B cell (primary cell): ENCODE results near the gene LCMT2. TPM values are rescaled to one million over a fixed set of nuclear protein-coding genes. Genes with fewer than 3 reads are reported as not detected.

Experiments used
- ATAC-seq: fragments of 200-7000 bp; cut with Tn5 transposase; one replicate; pipeline ENCODE4 v1.10.0; 2021; ENCODE audit warnings: low read depth, mild to moderate bottlenecking, moderate number of reproducible peaks, moderate library complexity
- CTCF ChIA-PET: fragments of 350-600 bp; sonication (Branson Sonifier 250); formaldehyde crosslinking; loops from one replicate; lab custom pipeline; 2021; ENCODE audit warnings: antibody characterized with exemption, inconsistent platforms; lab: Charles Lee
- POLR2A ChIA-PET: fragments of 350-600 bp; sonication (Branson Sonifier 250); formaldehyde crosslinking; loops from one replicate; lab custom pipeline; 2021; ENCODE audit warnings: antibody characterized with exemption; lab: Charles Lee
- DNase-seq: peaks from one replicate; pipeline ENCODE4 v3.0.0; 2013
- H2AFZ ChIP-seq: 2 replicates; pipeline ENCODE4 v1.6.1; 2012; ENCODE audit warnings: mild to moderate bottlenecking, low read depth, low read length; ENCODE audit not compliant: insufficient read depth, poor library complexity, severe bottlenecking
- H3K27ac ChIP-seq, 2 donors: 1 replicate in 1 of 2; 2 replicates in 1 of 2; pipeline ENCODE4 v1.5.1; 2012 to 2013; ENCODE audit warnings: low read length in 2 of 2, mild to moderate bottlenecking in 2 of 2, moderate library complexity in 1 of 2
- H3K27me3 ChIP-seq, 4 experiments: fragments of 200-600 bp in 1 of 4; sonication (generic) in 1 of 4; replicated peaks in 1 of 4; 1 replicate in 2 of 4; 2 replicates in 2 of 4; pipeline versions ENCODE4 v1.6.1 to v1.7.0; 2013 to 2016; ENCODE audit warnings: low read length in 3 of 4, mild to moderate bottlenecking in 2 of 4, mixed read lengths in 1 of 4, moderate library complexity in 1 of 4; ENCODE audit not compliant: insufficient read depth in 4 of 4, control insufficient read depth in 3 of 4; ENCODE audit errors: control extremely low read depth in 1 of 4
- H3K36me3 ChIP-seq, 2 experiments: replicated peaks in 1 of 2; 1 replicate in 1 of 2; 2 replicates in 1 of 2; pipeline versions ENCODE4 v1.6.1 to v1.7.1; 2013; ENCODE audit warnings: low read length in 1 of 2; ENCODE audit not compliant: insufficient read depth in 2 of 2, control insufficient read depth in 1 of 2; ENCODE audit errors: control extremely low read depth in 1 of 2, extremely low read depth in 1 of 2
- H3K4me1 ChIP-seq, 2 donors: fragments of 200-600 bp in 1 of 2; sonication (generic) in 1 of 2; 1 replicate in 1 of 2; 2 replicates in 1 of 2; pipeline versions ENCODE4 v1.5.1 to v1.6.1; 2013 to 2017; ENCODE audit warnings: low read length in 2 of 2; ENCODE audit not compliant: control insufficient read depth in 2 of 2, insufficient read depth in 2 of 2
- H3K4me2 ChIP-seq: replicated peaks from 2 replicates; pipeline ENCODE3; 2012; ENCODE audit warnings: mild to moderate bottlenecking, low read depth, low read length; ENCODE audit not compliant: poor library complexity, severe bottlenecking
- H3K4me3 ChIP-seq, 5 experiments: fragments of 200-600 bp in 1 of 5; sonication (generic) in 1 of 5; 1 replicate in 3 of 5; 2 replicates in 2 of 5; pipeline versions ENCODE4 v1.5.1 to v1.7.0; 2011 to 2016; ENCODE audit warnings: low read length in 4 of 5, mild to moderate bottlenecking in 4 of 5, low read depth in 2 of 5, control low read depth in 1 of 5, moderate library complexity in 1 of 5; ENCODE audit not compliant: insufficient read depth in 1 of 5; ENCODE audit errors: control extremely low read depth in 1 of 5, extremely low read depth in 1 of 5
- H3K79me2 ChIP-seq: fragments of 200-600 bp; sonication (generic); one replicate; pipeline ENCODE4 v1.6.0; 2016; ENCODE audit warnings: low read length; ENCODE audit not compliant: control insufficient read depth, insufficient read depth
- H3K9ac ChIP-seq: fragments of 200-600 bp; sonication (generic); 2 replicates; pipeline ENCODE4 v1.6.1; 2017; ENCODE audit warnings: mild to moderate bottlenecking, low read length, moderate library complexity
- H3K9me3 ChIP-seq, 3 donors: one replicate each; pipeline versions ENCODE4 v1.6.1 to v1.7.1; 2013; ENCODE audit warnings: low read length in 2 of 3; ENCODE audit not compliant: control insufficient read depth in 2 of 3, insufficient read depth in 1 of 3; ENCODE audit errors: control extremely low read depth in 1 of 3
- H4K20me1 ChIP-seq: 2 replicates; pipeline ENCODE4 v1.6.0; 2012; ENCODE audit warnings: mild to moderate bottlenecking, low read length; ENCODE audit not compliant: insufficient read depth, control insufficient read depth, poor library complexity, severe bottlenecking
- H3K27ac Mint-ChIP-seq: one replicate; pipeline ENCODE4 v1.8.0; 2021; ENCODE audit warnings: mixed read lengths
- H3K27me3 Mint-ChIP-seq: one replicate; pipeline ENCODE4 v1.8.0; 2021; ENCODE audit warnings: mixed read lengths
- H3K4me1 Mint-ChIP-seq: one replicate; pipeline ENCODE4 v1.8.0; 2021; ENCODE audit warnings: mixed read lengths
- H3K4me3 Mint-ChIP-seq: one replicate; pipeline ENCODE4 v1.8.0; 2021; ENCODE audit warnings: mixed read lengths
- H3K9me3 Mint-ChIP-seq: one replicate; pipeline ENCODE4 v1.8.0; 2022; ENCODE audit warnings: mixed read lengths; ENCODE audit not compliant: insufficient read depth
- EZH2 ChIP-seq: IDR thresholded peaks from 2 replicates; pipeline ENCODE4 v1.6.1; 2012; ENCODE audit warnings: borderline replicate concordance, low read depth, mild to moderate bottlenecking, moderate library complexity, low read length; ENCODE audit not compliant: insufficient read depth, poor library complexity, severe bottlenecking
- WGBS: methylation state at CpG from one replicate; pipeline ENCODE4 v1.1.5; 2013; ENCODE audit warnings: missing lambda C conversion rate; ENCODE audit not compliant: insufficient coverage; 5-methylcytosine and 5-hydroxymethylcytosine counted together
- intact Hi-C: fragments of 100-400 bp; cut with micrococcal nuclease; formaldehyde crosslinking; loops from one replicate; pipeline ENCODE4 v1.10.0; 2022
- polyA plus RNA-seq: library from polyadenylated mRNA; depleted of rRNA; stranded (reverse); fragments of >200 nt; gene quantifications from 2 replicates; pipeline ENCODE4 v1.2.3, GENCODE V29; 2012
- total RNA-seq, 2 donors: library from RNA; stranded (reverse); fragments of 120-200 nt in 1 of 2; gene quantifications; 1 replicate in 1 of 2; 2 replicates in 1 of 2; pipeline versions ENCODE4 v1.2.3 to v1.2.4, GENCODE V29; 2013 to 2022
- TF ChIP-seq, protein P1 (sequence below): fragments of 200-600 bp; IDR thresholded peaks from one replicate; pipeline ENCODE4 v1.8.0; 2022; ENCODE audit warnings: antibody characterized with exemption, mild to moderate bottlenecking

The LCMT2 gene
- total and polyA plus RNA-seq, 2 donors (not counting 1 experiment from before 2014, with no cell fraction given), result 7.5 to 12.8 TPM

DNA sequence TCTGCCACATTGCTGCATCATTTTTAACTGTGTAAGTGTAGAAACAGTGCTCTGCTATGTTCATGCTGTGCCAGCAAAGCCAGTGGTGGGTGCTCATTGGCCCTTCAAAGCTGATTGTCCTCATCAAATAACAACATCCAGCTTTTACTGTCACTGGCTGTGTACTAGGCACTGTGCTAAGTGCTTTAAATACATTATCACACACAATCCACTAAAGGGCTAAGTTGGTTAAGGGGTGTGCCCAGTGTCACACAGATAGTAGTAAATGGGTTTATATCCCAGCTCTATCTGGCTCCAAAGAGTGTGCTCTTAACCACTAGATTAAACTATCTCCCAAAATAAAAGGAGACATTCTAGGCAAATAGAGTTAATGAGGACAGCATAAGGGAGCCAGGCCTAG lies 48.2 kb upstream of the LCMT2 start:
- peaks cover 0 to 4% of the 10 kb centered on the region in 2 donors for H3K4me1 ChIP-seq
- POLR2A ChIA-PET, result no interaction called here
- ATAC-seq (no peak), DNase-seq (no peak)
- intact Hi-C loops, result no loop called here
- peaks cover 25% of the 10 kb centered on the region for H3K79me2 ChIP-seq
- no peaks in the 10 kb centered on the region for H3K27me3 Mint-ChIP-seq
- no peaks in the 10 kb centered on the region for H3K9me3 Mint-ChIP-seq
- H3K4me1 Mint-ChIP-seq, result peaks cover 7% of the 10 kb centered on the region
- CTCF ChIA-PET, result no interaction called here
- no peak overlapping the region for H3K4me3 Mint-ChIP-seq
- no peak overlapping the region for H3K4me2 ChIP-seq
- H3K27ac Mint-ChIP-seq, result no peak overlapping the region
- no peak overlapping the region for H3K4me3 ChIP-seq
- peaks cover 0 to 4% (median 0%) of the 10 kb centered on the region in 3 donors for H3K9me3 ChIP-seq
- no peak overlapping the region for H3K9ac ChIP-seq
- no peaks in the 10 kb centered on the region for H4K20me1 ChIP-seq
- no peaks in the 10 kb centered on the region for H3K27me3 ChIP-seq
- no peak overlapping the region for H2AFZ ChIP-seq
- peaks cover 15 to 47% of the 10 kb centered on the region in 2 experiments for H3K36me3 ChIP-seq
- no peak overlapping the region for H3K27ac ChIP-seq
- TF ChIP-seq EZH2, result no peak
- TF ChIP-seq, protein P1, sequence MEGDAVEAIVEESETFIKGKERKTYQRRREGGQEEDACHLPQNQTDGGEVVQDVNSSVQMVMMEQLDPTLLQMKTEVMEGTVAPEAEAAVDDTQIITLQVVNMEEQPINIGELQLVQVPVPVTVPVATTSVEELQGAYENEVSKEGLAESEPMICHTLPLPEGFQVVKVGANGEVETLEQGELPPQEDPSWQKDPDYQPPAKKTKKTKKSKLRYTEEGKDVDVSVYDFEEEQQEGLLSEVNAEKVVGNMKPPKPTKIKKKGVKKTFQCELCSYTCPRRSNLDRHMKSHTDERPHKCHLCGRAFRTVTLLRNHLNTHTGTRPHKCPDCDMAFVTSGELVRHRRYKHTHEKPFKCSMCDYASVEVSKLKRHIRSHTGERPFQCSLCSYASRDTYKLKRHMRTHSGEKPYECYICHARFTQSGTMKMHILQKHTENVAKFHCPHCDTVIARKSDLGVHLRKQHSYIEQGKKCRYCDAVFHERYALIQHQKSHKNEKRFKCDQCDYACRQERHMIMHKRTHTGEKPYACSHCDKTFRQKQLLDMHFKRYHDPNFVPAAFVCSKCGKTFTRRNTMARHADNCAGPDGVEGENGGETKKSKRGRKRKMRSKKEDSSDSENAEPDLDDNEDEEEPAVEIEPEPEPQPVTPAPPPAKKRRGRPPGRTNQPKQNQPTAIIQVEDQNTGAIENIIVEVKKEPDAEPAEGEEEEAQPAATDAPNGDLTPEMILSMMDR, result no peak

DNA sequence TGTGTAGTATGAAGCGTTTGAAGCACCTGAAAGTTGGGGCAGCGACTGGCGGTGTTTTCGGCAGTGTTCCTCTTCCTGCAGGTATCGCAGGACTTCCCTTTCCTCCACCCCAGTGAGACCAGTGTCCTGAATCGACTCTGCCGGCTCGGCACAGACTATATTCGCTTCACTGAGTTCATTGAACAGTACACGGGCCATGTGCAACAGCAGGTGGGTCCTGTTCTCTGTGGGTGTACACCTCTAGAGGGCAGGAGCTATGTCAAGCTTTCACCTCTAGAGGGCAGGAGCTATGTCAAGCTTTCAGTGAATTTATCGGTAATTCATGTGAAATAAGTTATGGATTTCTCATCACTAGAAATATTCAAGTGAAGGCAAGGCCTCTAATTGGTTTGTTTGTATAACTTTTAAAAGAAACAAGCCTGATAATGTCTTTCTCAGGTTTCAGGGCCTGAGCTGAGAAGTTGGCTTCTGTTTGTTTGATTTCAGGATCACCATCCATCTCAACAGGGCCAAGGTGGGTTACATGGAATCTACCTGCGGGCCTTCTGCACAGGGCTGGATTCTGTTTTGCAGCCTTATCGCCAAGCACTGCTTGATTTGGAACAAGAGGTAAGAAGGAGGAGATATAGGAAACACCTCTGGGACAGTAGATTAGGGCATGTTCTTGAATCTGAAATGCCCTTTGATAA lies 45.8 kb upstream of the LCMT2 start:
- CTCF ChIA-PET, result interaction anchor here (0.7 to 2.4 kb wide), 13 partner anchors 12 to 151 kb away, joined by 3 to 15 read pairs (median 3); partner anchors contain the start of gene TP53BP1
- Mint-ChIP-seq H3K27me3 (no peaks in the 10 kb centered on the region), H3K4me1 (peaks cover 23% of the 10 kb centered on the region), H3K9me3 (no peaks in the 10 kb centered on the region), H3K27ac (peak overlapping the region; percentile 60), H3K4me3 (no peak overlapping the region)
- Histone ChIP-seq H3K27me3 (no peaks in the 10 kb centered on the region), H3K27ac (peak overlapping the region in 1 of 2 donors; percentile 42), H3K9ac (no peak overlapping the region), H3K4me1 (peaks cover 13 to 14% of the 10 kb centered on the region in 2 donors), H2AFZ (peak overlapping the region; percentile 35), H3K4me2 (peak overlapping the region; percentile 5), H3K9me3 (peaks cover 0 to 4% (median 0%) of the 10 kb centered on the region in 3 donors), H3K4me3 (no peak overlapping the region), H4K20me1 (no peaks in the 10 kb centered on the region), H3K79me2 (peaks cover 48% of the 10 kb centered on the region), H3K36me3 (peaks cover 8 to 32% of the 10 kb centered on the region in 2 experiments)
- peak; percentile 68 for DNase-seq
- POLR2A ChIA-PET, result no interaction called here
- intact Hi-C loops, result no loop called here
- peak; percentile 74 for ATAC-seq
- 44% methylated on average over 10 of the region's 13 CpGs for WGBS
- TF ChIP-seq EZH2, result no peak
- TF ChIP-seq, protein P1, result peak; percentile 87
